Fibroblast of lung (primary cell): ENCODE results near the gene PRCD. TPM values are rescaled to one million over a fixed set of nuclear protein-coding genes. Genes with fewer than 3 reads are reported as not detected.

Experiments used
- DNase-seq, 2 donors: peaks; one replicate each; pipeline versions ENCODE4 v3.0.0 to v3.0.0-alpha.2; 2010; ENCODE audit warnings: low read depth in 2 of 2
- H2AFZ ChIP-seq: 2 replicates; pipeline ENCODE4 v1.5.1; 2012; ENCODE audit warnings: low read length, control low read depth, inconsistent platforms
- H3K27ac ChIP-seq: 2 replicates; pipeline ENCODE4 v1.5.1; 2011; ENCODE audit warnings: low read length, control low read depth; ENCODE audit not compliant: insufficient read depth
- H3K27me3 ChIP-seq: 2 replicates; pipeline ENCODE4 v1.5.1; 2011; ENCODE audit warnings: mild to moderate bottlenecking, low read length; ENCODE audit not compliant: control insufficient read depth, insufficient read depth
- H3K36me3 ChIP-seq: 2 replicates; pipeline ENCODE4 v1.5.1; 2011; ENCODE audit warnings: low read length; ENCODE audit not compliant: control insufficient read depth, insufficient read depth
- H3K4me1 ChIP-seq: 2 replicates; pipeline ENCODE4 v1.5.1; 2011; ENCODE audit warnings: low read length; ENCODE audit not compliant: control insufficient read depth, insufficient read depth; ENCODE audit errors: extremely low read depth
- H3K4me2 ChIP-seq: 2 replicates; pipeline ENCODE4 v1.5.1; 2011; ENCODE audit warnings: low read length, control low read depth; ENCODE audit not compliant: insufficient read depth; ENCODE audit errors: extremely low read depth
- H3K4me3 ChIP-seq, 4 experiments: fragments of 200-600 bp in 1 of 4; sonication (generic) in 1 of 4; replicated peaks in 1 of 4; 2 replicates each; pipeline ENCODE4 v1.5.1; 2011 to 2016; ENCODE audit warnings: low read length in 4 of 4, low read depth in 3 of 4, mild to moderate bottlenecking in 3 of 4, control low read depth in 2 of 4, inconsistent platforms in 1 of 4, mixed read lengths in 1 of 4; ENCODE audit not compliant: insufficient read depth in 1 of 4; ENCODE audit errors: control extremely low read depth in 1 of 4
- H3K79me2 ChIP-seq: 2 replicates; pipeline ENCODE4 v1.5.1; 2012; ENCODE audit warnings: mild to moderate bottlenecking, low read length, inconsistent platforms; ENCODE audit not compliant: control insufficient read depth, insufficient read depth
- H3K9ac ChIP-seq: 2 replicates; pipeline ENCODE4 v1.5.1; 2011; ENCODE audit warnings: mild to moderate bottlenecking, low read length, control low read depth; ENCODE audit not compliant: insufficient read depth
- H3K9me3 ChIP-seq: 2 replicates; pipeline ENCODE4 v1.5.1; 2012; ENCODE audit warnings: low read depth, low read length; ENCODE audit not compliant: control insufficient read depth, insufficient read depth
- H4K20me1 ChIP-seq: 2 replicates; pipeline ENCODE4 v1.5.1; 2011; ENCODE audit warnings: low read length; ENCODE audit not compliant: control insufficient read depth, insufficient read depth; ENCODE audit errors: extremely low read depth
- CTCF ChIP-seq, 2 donors: IDR thresholded peaks in 1 of 2; conservative IDR thresholded peaks in 1 of 2; 1 replicate in 1 of 2; 2 replicates in 1 of 2; pipeline ENCODE4 v1.5.1; 2011 to 2012; ENCODE audit warnings: low read length in 2 of 2, control low read depth in 1 of 2, inconsistent platforms in 1 of 2, low read depth in 1 of 2, mild to moderate bottlenecking in 1 of 2
- EZH2 ChIP-seq: IDR thresholded peaks from 2 replicates; pipeline ENCODE4 v1.5.1; 2012; ENCODE audit warnings: low read length, control low read depth, mild to moderate bottlenecking; ENCODE audit errors: missing control alignments
- polyA plus RNA-seq, 2 donors: library from polyadenylated mRNA; depleted of rRNA in 1 of 2; stranded (reverse) in 1 of 2; unstranded in 1 of 2; fragments of >200 nt; gene quantifications; 2 replicates each; pipeline ENCODE4 v1.2.1, GENCODE V29; 2011 to 2012; ENCODE audit warnings: missing spikeins in 1 of 2
- total RNA-seq: library from RNA; depleted of rRNA; stranded (reverse); fragments of >200 nt; gene quantifications from 2 replicates; pipeline ENCODE4 v1.2.1, GENCODE V29; 2014

Gene PRCD
- total and polyA plus RNA-seq, 2 donors (not counting 1 experiment from before 2014, with no cell fraction given), result 0.89 to 4.3 TPM

- Histone ChIP-seq H4K20me1 (no peaks in the 10 kb centered on the region), H3K27me3 (no peaks in the 10 kb centered on the region), H3K4me3 (peak overlapping the region in 1 of 4 experiments; percentile 58), H3K27ac (no peak overlapping the region), H3K36me3 (peaks cover 2% of the 10 kb centered on the region), H3K9ac (no peak overlapping the region), H2AFZ (no peak overlapping the region), H3K4me1 (peaks cover 25% of the 10 kb centered on the region), H3K4me2 (no peak overlapping the region), H3K79me2 (no peaks in the 10 kb centered on the region), H3K9me3 (no peaks in the 10 kb centered on the region)
- TF ChIP-seq CTCF (conservative IDR thresholded peaks at IDR 0.05 in 1 of 2, IDR thresholded peaks at IDR 0.05 in 1 of 2; ENCODE audit: low read depth in 1 of 2, low read length in 2 of 2) (no peak), EZH2 (no peak)
- DNase-seq, result no peak
These were observed 788 bp upstream of the PRCD start for GRCh38 chr17:76538941-76539570.

GRCh38 chr17:76540381-76541300 lies 797 bp downstream of the PRCD start:
- peak; percentile 6 to 28 for TF ChIP-seq CTCF (conservative IDR thresholded peaks at IDR 0.05 in 1 of 2, IDR thresholded peaks at IDR 0.05 in 1 of 2; ENCODE audit: low read depth in 1 of 2, low read length in 2 of 2)
- TF ChIP-seq EZH2, result no peak
- Histone ChIP-seq H2AFZ (peak overlapping the region; percentile 84), H3K36me3 (no peaks in the 10 kb centered on the region), H3K4me2 (peak overlapping the region; percentile 93), H3K4me1 (peaks cover 25% of the 10 kb centered on the region), H3K9ac (peak overlapping the region; percentile 39), H3K79me2 (no peaks in the 10 kb centered on the region), H3K9me3 (no peaks in the 10 kb centered on the region), H3K4me3 (peak overlapping the region; percentile 1 to 41 (median 30)), H3K27ac (peak overlapping the region; percentile 63), H3K27me3 (no peaks in the 10 kb centered on the region), H4K20me1 (no peaks in the 10 kb centered on the region)
- peak; percentile 94 to 95 for DNase-seq

- H3K36me3 ChIP-seq, result no peaks in the 10 kb centered on the region
- no peak for DNase-seq
- no peak overlapping the region for H3K27ac ChIP-seq
- no peak overlapping the region for H3K4me2 ChIP-seq
- H3K9ac ChIP-seq, result no peak overlapping the region
- peaks cover 34% of the 10 kb centered on the region for H3K4me1 ChIP-seq
- no peak overlapping the region for H2AFZ ChIP-seq
- no peaks in the 10 kb centered on the region for H3K9me3 ChIP-seq
- no peaks in the 10 kb centered on the region for H4K20me1 ChIP-seq
- no peaks in the 10 kb centered on the region for H3K79me2 ChIP-seq
- H3K27me3 ChIP-seq, result no peaks in the 10 kb centered on the region
- no peak overlapping the region for H3K4me3 ChIP-seq
- TF ChIP-seq EZH2, result no peak
- no peak for TF ChIP-seq CTCF (conservative IDR thresholded peaks at IDR 0.05 in 1 of 2, IDR thresholded peaks at IDR 0.05 in 1 of 2; ENCODE audit: low read depth in 1 of 2, low read length in 2 of 2)
These were observed 2.1 kb downstream of the PRCD start for GRCh38 chr17:76541739-76542454.
